Activated CD4-positive, alpha-beta T cell treated with anti-CD3 and anti-CD28 coated beads, Interleukin-2, amount 10 ng/mL, durations not matched to agents 7 days and 5 days (primary cell): ENCODE measurements around the gene CASP8. TPM values are rescaled to one million over a fixed set of nuclear protein-coding genes. Genes with fewer than 3 reads are reported as not detected.
A peak's percentile ranks its signal among the peaks of the same experiment; 100 is the strongest.

Source experiments
- CTCF ChIA-PET: fragments of 350-600 bp; sonication (Branson Sonifier 250); formaldehyde crosslinking; loops from one replicate; lab custom pipeline; 2021; ENCODE audit warnings: antibody characterized with exemption; lab: Charles Lee
- POLR2A ChIA-PET: fragments of 350-600 bp; sonication (Branson Sonifier 250); formaldehyde crosslinking; loops from one replicate; lab custom pipeline; 2021; ENCODE audit warnings: antibody characterized with exemption; lab: Charles Lee
- DNase-seq: peaks from one replicate; pipeline ENCODE4 v3.0.0-alpha.2; 2020
- H3K27ac Mint-ChIP-seq: one replicate; pipeline ENCODE4 v1.8.0; 2021; ENCODE audit warnings: mild to moderate bottlenecking, moderate library complexity, mixed read lengths
- H3K27me3 Mint-ChIP-seq: one replicate; pipeline ENCODE4 v1.8.0; 2021; ENCODE audit warnings: mixed read lengths
- H3K36me3 Mint-ChIP-seq: one replicate; pipeline ENCODE4 v1.8.0; 2021; ENCODE audit warnings: low read depth, mixed read lengths
- H3K4me1 Mint-ChIP-seq: one replicate; pipeline ENCODE4 v1.8.0; 2021; ENCODE audit warnings: mixed read lengths
- H3K4me3 Mint-ChIP-seq: one replicate; pipeline ENCODE4 v1.8.0; 2021; ENCODE audit warnings: mild to moderate bottlenecking, moderate library complexity, mixed read lengths
- H3K9me3 Mint-ChIP-seq: one replicate; pipeline ENCODE4 v1.8.0; 2021; ENCODE audit warnings: mixed read lengths
- total RNA-seq, 2 experiments: library from RNA; stranded (reverse); gene quantifications; one replicate each; pipeline ENCODE4 v1.2.3, GENCODE V29; 2021

Gene CASP8
- total RNA-seq, 2 experiments from 2014 or later: 73.6 to 77.7 TPM

- no peak overlapping the region for H3K4me3 Mint-ChIP-seq
- H3K27me3 Mint-ChIP-seq: no peaks in the 10 kb centered on the region
- ChIA-PET CTCF (interaction anchor here (1.9 kb wide), 1 partner anchor 16 kb away, joined by 8 read pairs; no protein-coding TSS in a partner anchor), POLR2A (no interaction called here)
- DNase-seq: no peak
- H3K27ac Mint-ChIP-seq: no peak overlapping the region
- peaks cover 16% of the 10 kb centered on the region for H3K9me3 Mint-ChIP-seq
- peaks cover 68% of the 10 kb centered on the region for H3K36me3 Mint-ChIP-seq
- peaks cover 67% of the 10 kb centered on the region for H3K4me1 Mint-ChIP-seq
These were observed 12.0 kb upstream of the CASP8 start for GRCh38 chr2:201248288-201248844.

GRCh38 chr2:201249889-201250288 is 10.4 kb upstream of the CASP8 start:
- peaks cover 73% of the 10 kb centered on the region for H3K4me1 Mint-ChIP-seq
- no peak overlapping the region for H3K4me3 Mint-ChIP-seq
- H3K27ac Mint-ChIP-seq: peak overlapping the region; percentile 55
- no peak for DNase-seq
- ChIA-PET CTCF (interaction anchor here (0.6 kb wide), 1 partner anchor 131 kb away, joined by 4 read pairs; no protein-coding TSS in a partner anchor), POLR2A (no interaction called here)
- peaks cover 65% of the 10 kb centered on the region for H3K36me3 Mint-ChIP-seq
- peaks cover 16% of the 10 kb centered on the region for H3K9me3 Mint-ChIP-seq
- H3K27me3 Mint-ChIP-seq: no peaks in the 10 kb centered on the region

- Mint-ChIP-seq H3K4me1 (peaks cover 76% of the 10 kb centered on the region), H3K27ac (peak overlapping the region; percentile 95), H3K27me3 (no peaks in the 10 kb centered on the region), H3K9me3 (peaks cover 16% of the 10 kb centered on the region), H3K4me3 (no peak overlapping the region), H3K36me3 (peaks cover 63% of the 10 kb centered on the region)
- CTCF ChIA-PET: interaction anchor here (1.0 to 1.1 kb wide), 2 partner anchors 9 to 14 kb away, joined by 3 read pairs; partner anchors contain the start of gene CASP8
- POLR2A ChIA-PET: no interaction called here
- DNase-seq: no peak
These were observed 9.6 kb upstream of the CASP8 start for GRCh38 chr2:201250741-201251140.

- ChIA-PET POLR2A (no interaction called here), CTCF (interaction anchor here (0.6 to 4.8 kb wide), 8 partner anchors 13 to 1004 kb away, joined by 3 to 33 read pairs (median 4); no protein-coding TSS in a partner anchor)
- Mint-ChIP-seq H3K4me1 (peaks cover 85% of the 10 kb centered on the region), H3K27ac (peak overlapping the region; percentile 95), H3K27me3 (no peaks in the 10 kb centered on the region), H3K4me3 (no peak overlapping the region), H3K9me3 (peaks cover 16% of the 10 kb centered on the region), H3K36me3 (peaks cover 49% of the 10 kb centered on the region)
- DNase-seq: peak; percentile 40
These were observed 6.1 kb upstream of the CASP8 start for GRCh38 chr2:201254081-201254730.

GRCh38 chr2:201255408-201256033 is 4.8 kb upstream of the CASP8 start:
- ChIA-PET CTCF (interaction anchor here (0.6 to 4.8 kb wide), 3 partner anchors 18 to 328 kb away, joined by 3 to 33 read pairs (median 7); no protein-coding TSS in a partner anchor), POLR2A (no interaction called here)
- H3K27me3 Mint-ChIP-seq: no peaks in the 10 kb centered on the region
- peaks cover 40% of the 10 kb centered on the region for H3K36me3 Mint-ChIP-seq
- H3K4me3 Mint-ChIP-seq: no peak overlapping the region
- H3K27ac Mint-ChIP-seq: peak overlapping the region; percentile 96
- H3K9me3 Mint-ChIP-seq: peaks cover 9% of the 10 kb centered on the region
- DNase-seq: no peak
- H3K4me1 Mint-ChIP-seq: peaks cover 84% of the 10 kb centered on the region

GRCh38 chr2:201256082-201256481 is 4.3 kb upstream of the CASP8 start:
- CTCF ChIA-PET: interaction anchor here (0.6 to 4.8 kb wide), 3 partner anchors 19 to 328 kb away, joined by 3 to 33 read pairs (median 7); no protein-coding TSS in a partner anchor
- POLR2A ChIA-PET: no interaction called here
- H3K36me3 Mint-ChIP-seq: peaks cover 38% of the 10 kb centered on the region
- no peak for DNase-seq
- H3K4me3 Mint-ChIP-seq: peak overlapping the region; percentile 80
- peak overlapping the region; percentile 96 for H3K27ac Mint-ChIP-seq
- peaks cover 79% of the 10 kb centered on the region for H3K4me1 Mint-ChIP-seq
- H3K27me3 Mint-ChIP-seq: no peaks in the 10 kb centered on the region
- peaks cover 5% of the 10 kb centered on the region for H3K9me3 Mint-ChIP-seq

GRCh38 chr2:201257381-201257955 is 2.9 kb upstream of the CASP8 start:
- no peaks in the 10 kb centered on the region for H3K9me3 Mint-ChIP-seq
- H3K27ac Mint-ChIP-seq: peak overlapping the region; percentile 96
- CTCF ChIA-PET: interaction anchor here (1.0 to 1.2 kb wide), 2 partner anchors 22 to 25 kb away, joined by 3 to 5 read pairs; no protein-coding TSS in a partner anchor
- peak; percentile 63 for DNase-seq
- H3K27me3 Mint-ChIP-seq: no peaks in the 10 kb centered on the region
- H3K4me1 Mint-ChIP-seq: peaks cover 71% of the 10 kb centered on the region
- H3K4me3 Mint-ChIP-seq: peak overlapping the region; percentile 80
- peaks cover 39% of the 10 kb centered on the region for H3K36me3 Mint-ChIP-seq
- POLR2A ChIA-PET: interaction anchor here (0.6 kb wide), 1 partner anchor 24 kb away, joined by 3 read pairs; no protein-coding TSS in a partner anchor

GRCh38 chr2:201257956-201258665 is 2.2 kb upstream of the CASP8 start:
- peaks cover 69% of the 10 kb centered on the region for H3K4me1 Mint-ChIP-seq
- peak overlapping the region; percentile 96 for H3K27ac Mint-ChIP-seq
- peak overlapping the region; percentile 80 for H3K4me3 Mint-ChIP-seq
- ChIA-PET POLR2A (interaction anchor here (0.6 kb wide), 1 partner anchor 25 kb away, joined by 3 read pairs; no protein-coding TSS in a partner anchor), CTCF (interaction anchor here (0.7 to 1.2 kb wide), 3 partner anchors 9 to 26 kb away, joined by 3 to 5 read pairs (median 3); no protein-coding TSS in a partner anchor)
- H3K36me3 Mint-ChIP-seq: peaks cover 39% of the 10 kb centered on the region
- peak; percentile 99 for DNase-seq
- H3K27me3 Mint-ChIP-seq: no peaks in the 10 kb centered on the region
- no peaks in the 10 kb centered on the region for H3K9me3 Mint-ChIP-seq

GRCh38 chr2:201258666-201259615 is 1.4 kb upstream of the CASP8 start:
- POLR2A ChIA-PET: interaction anchor here (0.6 to 3.5 kb wide), 2 partner anchors 25 to 384 kb away, joined by 3 to 40 read pairs; partner anchors contain the start of gene TMEM237
- Mint-ChIP-seq H3K27me3 (no peaks in the 10 kb centered on the region), H3K36me3 (peaks cover 37% of the 10 kb centered on the region), H3K27ac (peak overlapping the region; percentile 96), H3K4me1 (peaks cover 69% of the 10 kb centered on the region), H3K4me3 (peak overlapping the region; percentile 80), H3K9me3 (no peaks in the 10 kb centered on the region)
- CTCF ChIA-PET: interaction anchor here (0.6 to 4.5 kb wide), 8 partner anchors 8 to 342 kb away, joined by 3 to 39 read pairs (median 4); no protein-coding TSS in a partner anchor
- no peak for DNase-seq

GRCh38 chr2:201261471-201261870 is 1.1 kb downstream of the CASP8 start:
- ChIA-PET POLR2A (interaction anchor here (0.6 to 3.5 kb wide), 3 partner anchors 28 to 372 kb away, joined by 3 to 40 read pairs (median 5); no protein-coding TSS in a partner anchor), CTCF (interaction anchor here (1.5 to 4.5 kb wide), 2 partner anchors 18 to 29 kb away, joined by 4 to 39 read pairs; no protein-coding TSS in a partner anchor)
- Mint-ChIP-seq H3K36me3 (peaks cover 44% of the 10 kb centered on the region), H3K27me3 (no peaks in the 10 kb centered on the region), H3K4me3 (peak overlapping the region; percentile 95), H3K4me1 (peaks cover 68% of the 10 kb centered on the region), H3K9me3 (no peaks in the 10 kb centered on the region), H3K27ac (peak overlapping the region; percentile 95)
- peak; percentile 80 for DNase-seq
